Activated CD8-positive, alpha-beta T cell treated with anti-CD3 and anti-CD28 coated beads, Interleukin-2, amount 10 ng/mL, durations not matched to agents 7 days and 5 days (primary cell): ENCODE measurements around the gene MEP1B. TPM values are rescaled to one million over a fixed set of nuclear protein-coding genes. Genes with fewer than 3 reads are reported as not detected.

Experiments used
- total RNA-seq, 2 experiments: library from RNA; stranded (reverse); gene quantifications; one replicate each; pipeline ENCODE4 v1.2.3, GENCODE V29; 2021

Gene MEP1B
- total RNA-seq, 2 experiments from 2014 or later: not detected

Other genes with a start within 250 kb of the MEP1B start
- 10 to 100 TPM; 41.5 to 42.1 TPM for gene TRAPPC8, start 246.9 kb upstream of the MEP1B start, total RNA-seq
- gene RNF125, start 171.2 kb upstream of the MEP1B start, total RNA-seq: 10 to 100 TPM; 26.5 to 27.9 TPM
- gene RNF138, start 98.2 kb upstream of the MEP1B start, total RNA-seq: 10 to 100 TPM; 84.2 to 94.3 TPM